ENCODE results near the gene CCDC24. TPM values are rescaled to one million over a fixed set of nuclear protein-coding genes. Genes with fewer than 3 reads are reported as not detected.
A peak's percentile ranks its signal among the peaks of the same experiment; 100 is the strongest.

The CCDC24 gene
- total and polyA plus RNA-seq, 9 of the 15 experiments (the other 6 are each of a cell fraction or from before 2014, with no cell fraction given) = 0.31 to 4.5 (median 1.5) TPM

DNA sequence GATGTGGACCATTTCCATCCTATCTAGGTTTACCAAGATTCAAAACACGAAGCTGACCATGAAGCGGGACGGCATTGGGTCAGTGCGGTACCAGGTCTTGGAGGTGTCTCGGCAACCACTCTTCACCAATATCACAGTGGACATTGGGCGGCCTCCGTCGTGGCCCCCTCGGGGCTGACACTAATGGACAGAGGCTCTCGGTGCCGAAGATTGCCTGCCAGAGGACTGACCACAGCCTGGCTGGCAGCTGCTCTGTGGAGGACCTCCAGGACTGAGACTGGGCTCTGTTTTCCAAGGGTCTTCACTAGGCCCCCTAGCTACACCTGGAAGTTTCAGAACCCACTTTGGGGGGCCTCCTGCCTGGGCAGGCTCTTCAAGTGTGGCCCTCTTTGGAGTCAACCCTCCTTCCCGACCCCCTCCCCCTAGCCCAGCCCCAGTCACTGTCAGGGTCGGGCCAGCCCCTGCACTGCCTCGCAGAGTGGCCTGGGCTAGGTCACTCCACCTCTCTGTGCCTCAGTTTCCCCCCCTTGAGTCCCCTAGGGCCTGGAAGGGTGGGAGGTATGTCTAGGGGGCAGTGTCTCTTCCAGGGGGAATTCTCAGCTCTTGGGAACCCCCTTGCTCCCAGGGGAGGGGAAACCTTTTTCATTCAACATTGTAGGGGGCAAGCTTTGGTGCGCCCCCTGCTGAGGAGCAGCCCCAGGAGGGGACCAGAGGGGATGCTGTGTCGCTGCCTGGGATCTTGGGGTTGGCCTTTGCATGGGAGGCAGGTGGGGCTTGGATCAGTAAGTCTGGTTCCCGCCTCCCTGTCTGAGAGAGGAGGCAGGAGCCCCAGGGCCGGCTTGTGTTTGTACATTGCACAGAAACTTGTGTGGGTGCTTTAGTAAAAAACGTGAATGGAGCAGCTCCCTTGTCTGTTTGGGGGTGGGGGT is 864 bp upstream of the CCDC24 start (continued):
- TF ChIP-seq, protein P1, sequence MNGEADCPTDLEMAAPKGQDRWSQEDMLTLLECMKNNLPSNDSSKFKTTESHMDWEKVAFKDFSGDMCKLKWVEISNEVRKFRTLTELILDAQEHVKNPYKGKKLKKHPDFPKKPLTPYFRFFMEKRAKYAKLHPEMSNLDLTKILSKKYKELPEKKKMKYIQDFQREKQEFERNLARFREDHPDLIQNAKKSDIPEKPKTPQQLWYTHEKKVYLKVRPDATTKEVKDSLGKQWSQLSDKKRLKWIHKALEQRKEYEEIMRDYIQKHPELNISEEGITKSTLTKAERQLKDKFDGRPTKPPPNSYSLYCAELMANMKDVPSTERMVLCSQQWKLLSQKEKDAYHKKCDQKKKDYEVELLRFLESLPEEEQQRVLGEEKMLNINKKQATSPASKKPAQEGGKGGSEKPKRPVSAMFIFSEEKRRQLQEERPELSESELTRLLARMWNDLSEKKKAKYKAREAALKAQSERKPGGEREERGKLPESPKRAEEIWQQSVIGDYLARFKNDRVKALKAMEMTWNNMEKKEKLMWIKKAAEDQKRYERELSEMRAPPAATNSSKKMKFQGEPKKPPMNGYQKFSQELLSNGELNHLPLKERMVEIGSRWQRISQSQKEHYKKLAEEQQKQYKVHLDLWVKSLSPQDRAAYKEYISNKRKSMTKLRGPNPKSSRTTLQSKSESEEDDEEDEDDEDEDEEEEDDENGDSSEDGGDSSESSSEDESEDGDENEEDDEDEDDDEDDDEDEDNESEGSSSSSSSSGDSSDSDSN (IDR thresholded peaks at IDR 0.05; ENCODE audit: borderline replicate concordance in 1 of 2, low read depth in 2 of 2, low read length in 2 of 2) = no peak
- TF ChIP-seq SIX5 (IDR thresholded peaks at IDR 0.05; ENCODE audit: borderline replicate concordance in 1 of 2, insufficient read depth in 1 of 2, low read depth in 1 of 2, low read length in 2 of 2) = no peak
- no peak for TF ChIP-seq BRD4 (IDR thresholded peaks at IDR 0.05)
- TF ChIP-seq EP400 (IDR thresholded peaks at IDR 0.05) = no peak
- TF ChIP-seq GTF2E2 (tag; IDR thresholded peaks at IDR 0.05) = no peak
- TF ChIP-seq, protein P2, sequence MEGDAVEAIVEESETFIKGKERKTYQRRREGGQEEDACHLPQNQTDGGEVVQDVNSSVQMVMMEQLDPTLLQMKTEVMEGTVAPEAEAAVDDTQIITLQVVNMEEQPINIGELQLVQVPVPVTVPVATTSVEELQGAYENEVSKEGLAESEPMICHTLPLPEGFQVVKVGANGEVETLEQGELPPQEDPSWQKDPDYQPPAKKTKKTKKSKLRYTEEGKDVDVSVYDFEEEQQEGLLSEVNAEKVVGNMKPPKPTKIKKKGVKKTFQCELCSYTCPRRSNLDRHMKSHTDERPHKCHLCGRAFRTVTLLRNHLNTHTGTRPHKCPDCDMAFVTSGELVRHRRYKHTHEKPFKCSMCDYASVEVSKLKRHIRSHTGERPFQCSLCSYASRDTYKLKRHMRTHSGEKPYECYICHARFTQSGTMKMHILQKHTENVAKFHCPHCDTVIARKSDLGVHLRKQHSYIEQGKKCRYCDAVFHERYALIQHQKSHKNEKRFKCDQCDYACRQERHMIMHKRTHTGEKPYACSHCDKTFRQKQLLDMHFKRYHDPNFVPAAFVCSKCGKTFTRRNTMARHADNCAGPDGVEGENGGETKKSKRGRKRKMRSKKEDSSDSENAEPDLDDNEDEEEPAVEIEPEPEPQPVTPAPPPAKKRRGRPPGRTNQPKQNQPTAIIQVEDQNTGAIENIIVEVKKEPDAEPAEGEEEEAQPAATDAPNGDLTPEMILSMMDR (IDR thresholded peaks at IDR 0.05 in 2 of 3, conservative IDR thresholded peaks at IDR 0.05 in 1 of 3; ENCODE audit: insufficient read depth in 2 of 3, low read depth in 1 of 3, low read length in 3 of 3) = peak in 2 of 3 experiments; percentile 16 to 20; a peak in 2 of 6 replicates
- TF ChIP-seq ZNF3 (CRISPR knock-in tag; IDR thresholded peaks at IDR 0.05) = no peak
- TF ChIP-seq, protein P3, sequence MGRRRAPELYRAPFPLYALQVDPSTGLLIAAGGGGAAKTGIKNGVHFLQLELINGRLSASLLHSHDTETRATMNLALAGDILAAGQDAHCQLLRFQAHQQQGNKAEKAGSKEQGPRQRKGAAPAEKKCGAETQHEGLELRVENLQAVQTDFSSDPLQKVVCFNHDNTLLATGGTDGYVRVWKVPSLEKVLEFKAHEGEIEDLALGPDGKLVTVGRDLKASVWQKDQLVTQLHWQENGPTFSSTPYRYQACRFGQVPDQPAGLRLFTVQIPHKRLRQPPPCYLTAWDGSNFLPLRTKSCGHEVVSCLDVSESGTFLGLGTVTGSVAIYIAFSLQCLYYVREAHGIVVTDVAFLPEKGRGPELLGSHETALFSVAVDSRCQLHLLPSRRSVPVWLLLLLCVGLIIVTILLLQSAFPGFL (CRISPR knock-in tag; IDR thresholded peaks at IDR 0.05) = no peak
- TF ChIP-seq, protein P4, sequence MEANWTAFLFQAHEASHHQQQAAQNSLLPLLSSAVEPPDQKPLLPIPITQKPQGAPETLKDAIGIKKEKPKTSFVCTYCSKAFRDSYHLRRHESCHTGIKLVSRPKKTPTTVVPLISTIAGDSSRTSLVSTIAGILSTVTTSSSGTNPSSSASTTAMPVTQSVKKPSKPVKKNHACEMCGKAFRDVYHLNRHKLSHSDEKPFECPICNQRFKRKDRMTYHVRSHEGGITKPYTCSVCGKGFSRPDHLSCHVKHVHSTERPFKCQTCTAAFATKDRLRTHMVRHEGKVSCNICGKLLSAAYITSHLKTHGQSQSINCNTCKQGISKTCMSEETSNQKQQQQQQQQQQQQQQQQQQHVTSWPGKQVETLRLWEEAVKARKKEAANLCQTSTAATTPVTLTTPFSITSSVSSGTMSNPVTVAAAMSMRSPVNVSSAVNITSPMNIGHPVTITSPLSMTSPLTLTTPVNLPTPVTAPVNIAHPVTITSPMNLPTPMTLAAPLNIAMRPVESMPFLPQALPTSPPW (CRISPR knock-in tag; IDR thresholded peaks at IDR 0.05) = no peak
- no peak for TF ChIP-seq XRCC3 (IDR thresholded peaks at IDR 0.05)
- TF ChIP-seq SIN3B (IDR thresholded peaks at IDR 0.05; ENCODE audit: low read depth) = no peak
- TF ChIP-seq ZNF766 (CRISPR knock-in tag; conservative IDR thresholded peaks at IDR 0.05) = no peak
- no peak for TF ChIP-seq ZBTB1 (CRISPR knock-in tag; IDR thresholded peaks at IDR 0.05; ENCODE audit: borderline replicate concordance, low read depth)
- no peak for TF ChIP-seq ZC3H11A (IDR thresholded peaks at IDR 0.05; ENCODE audit: low read depth, low read length)
- no peak for TF ChIP-seq RFX5 (IDR thresholded peaks at IDR 0.05; ENCODE audit: low read depth, low read length)
- TF ChIP-seq TFAM (CRISPR knock-in tag; conservative IDR thresholded peaks at IDR 0.05) = no peak
- TF ChIP-seq ZNF324 (CRISPR knock-in tag; IDR thresholded peaks at IDR 0.05) = no peak
- no peak for TF ChIP-seq ZNF263 (CRISPR knock-in tag; IDR thresholded peaks at IDR 0.05; ENCODE audit: borderline replicate concordance)
- no peak for TF ChIP-seq NFE2L1 (tag; IDR thresholded peaks at IDR 0.05; ENCODE audit: borderline replicate concordance, low read depth)
- no peak for TF ChIP-seq DPF2 (IDR thresholded peaks at IDR 0.05)
- TF ChIP-seq MYNN (IDR thresholded peaks at IDR 0.05) = no peak; the same call in 1 of the 2 replicates
- TF ChIP-seq MYNN (CRISPR knock-in tag; IDR thresholded peaks at IDR 0.05) = no peak
